HL-60 (cell line): ENCODE measurements around the gene ANKH.

ENCODE experiments used
- DNase-seq, 2 experiments: peaks; one replicate each; pipeline ENCODE4 v3.0.0-alpha.2; 2010 to 2020; ENCODE audit warnings: low read depth in 1 of 2, low spot score in 1 of 2
- H3K27ac ChIP-seq: fragments of 250-450 bp; sonication (Bioruptor Pico); replicated peaks from 2 replicates; pipeline ENCODE4 v1.5.1; 2020; ENCODE audit warnings: mild to moderate bottlenecking, moderate library complexity
- H3K27me3 ChIP-seq: fragments of 250-450 bp; sonication (Bioruptor Pico); 2 replicates; pipeline ENCODE4 v1.5.1; 2021; ENCODE audit warnings: mild to moderate bottlenecking, moderate library complexity; ENCODE audit not compliant: insufficient read depth, poor library complexity, severe bottlenecking
- H3K4me3 ChIP-seq: replicated peaks from 2 replicates; pipeline ENCODE4 v1.5.1; 2011; ENCODE audit warnings: mild to moderate bottlenecking, control low read depth, low read length; ENCODE audit not compliant: insufficient read depth
- GABPA ChIP-seq: IDR thresholded peaks from 2 replicates; pipeline ENCODE4 v1.6.1; 2012; ENCODE audit warnings: low read depth
- POLR2AphosphoS5 ChIP-seq: IDR thresholded peaks from 2 replicates; pipeline ENCODE4 v1.6.1; 2012; ENCODE audit warnings: low read depth
- SPI1 ChIP-seq: IDR thresholded peaks from 2 replicates; pipeline ENCODE4 v1.6.1; 2012; ENCODE audit warnings: low read depth, mild to moderate bottlenecking, borderline replicate concordance
- TF ChIP-seq, protein P1 (sequence below): IDR thresholded peaks from one replicate; pipeline ENCODE4 v1.5.1; 2011; ENCODE audit warnings: low read length, control low read depth, inconsistent platforms; ENCODE audit not compliant: insufficient read depth
- TF ChIP-seq, protein P2 (sequence below): IDR thresholded peaks from 2 replicates; pipeline ENCODE4 v1.6.1; 2012; ENCODE audit warnings: low read depth; ENCODE audit not compliant: insufficient replicate concordance

ANKH gene

DNA sequence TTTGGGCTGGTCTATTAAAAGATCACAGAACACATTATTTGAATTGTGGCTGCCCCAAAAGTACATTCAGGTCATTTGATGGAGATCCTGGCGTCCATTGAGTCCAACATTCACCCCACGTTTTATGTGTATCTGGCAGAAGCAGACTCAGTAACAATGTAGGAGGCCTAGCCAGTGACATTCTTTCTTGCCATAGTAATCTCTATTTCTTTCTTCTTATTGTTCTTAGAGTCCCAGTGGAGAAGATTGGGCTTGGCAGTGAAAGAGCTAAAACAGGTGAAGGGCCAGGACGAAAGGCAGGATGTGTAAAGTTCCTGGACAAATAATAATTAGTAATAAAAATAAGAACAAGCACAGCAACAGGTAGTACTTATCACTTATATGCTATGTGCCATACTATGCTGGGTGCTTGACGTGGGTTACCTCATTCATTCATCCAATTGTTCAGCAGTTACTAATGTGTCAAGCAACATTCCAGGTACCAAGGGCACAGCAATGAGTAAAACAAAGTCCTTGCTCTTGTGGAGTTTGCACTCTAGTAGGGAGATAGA is 12.6 kb upstream of the ANKH start:
- H3K27me3 ChIP-seq = no peaks in the 10 kb centered on the region
- no peak overlapping the region for H3K4me3 ChIP-seq
- DNase-seq = no peak
- no peak overlapping the region for H3K27ac ChIP-seq
- no peak for TF ChIP-seq POLR2AphosphoS5
- TF ChIP-seq, protein P1, sequence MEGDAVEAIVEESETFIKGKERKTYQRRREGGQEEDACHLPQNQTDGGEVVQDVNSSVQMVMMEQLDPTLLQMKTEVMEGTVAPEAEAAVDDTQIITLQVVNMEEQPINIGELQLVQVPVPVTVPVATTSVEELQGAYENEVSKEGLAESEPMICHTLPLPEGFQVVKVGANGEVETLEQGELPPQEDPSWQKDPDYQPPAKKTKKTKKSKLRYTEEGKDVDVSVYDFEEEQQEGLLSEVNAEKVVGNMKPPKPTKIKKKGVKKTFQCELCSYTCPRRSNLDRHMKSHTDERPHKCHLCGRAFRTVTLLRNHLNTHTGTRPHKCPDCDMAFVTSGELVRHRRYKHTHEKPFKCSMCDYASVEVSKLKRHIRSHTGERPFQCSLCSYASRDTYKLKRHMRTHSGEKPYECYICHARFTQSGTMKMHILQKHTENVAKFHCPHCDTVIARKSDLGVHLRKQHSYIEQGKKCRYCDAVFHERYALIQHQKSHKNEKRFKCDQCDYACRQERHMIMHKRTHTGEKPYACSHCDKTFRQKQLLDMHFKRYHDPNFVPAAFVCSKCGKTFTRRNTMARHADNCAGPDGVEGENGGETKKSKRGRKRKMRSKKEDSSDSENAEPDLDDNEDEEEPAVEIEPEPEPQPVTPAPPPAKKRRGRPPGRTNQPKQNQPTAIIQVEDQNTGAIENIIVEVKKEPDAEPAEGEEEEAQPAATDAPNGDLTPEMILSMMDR = no peak
- no peak for TF ChIP-seq SPI1
- TF ChIP-seq GABPA = no peak
- TF ChIP-seq, protein P2, sequence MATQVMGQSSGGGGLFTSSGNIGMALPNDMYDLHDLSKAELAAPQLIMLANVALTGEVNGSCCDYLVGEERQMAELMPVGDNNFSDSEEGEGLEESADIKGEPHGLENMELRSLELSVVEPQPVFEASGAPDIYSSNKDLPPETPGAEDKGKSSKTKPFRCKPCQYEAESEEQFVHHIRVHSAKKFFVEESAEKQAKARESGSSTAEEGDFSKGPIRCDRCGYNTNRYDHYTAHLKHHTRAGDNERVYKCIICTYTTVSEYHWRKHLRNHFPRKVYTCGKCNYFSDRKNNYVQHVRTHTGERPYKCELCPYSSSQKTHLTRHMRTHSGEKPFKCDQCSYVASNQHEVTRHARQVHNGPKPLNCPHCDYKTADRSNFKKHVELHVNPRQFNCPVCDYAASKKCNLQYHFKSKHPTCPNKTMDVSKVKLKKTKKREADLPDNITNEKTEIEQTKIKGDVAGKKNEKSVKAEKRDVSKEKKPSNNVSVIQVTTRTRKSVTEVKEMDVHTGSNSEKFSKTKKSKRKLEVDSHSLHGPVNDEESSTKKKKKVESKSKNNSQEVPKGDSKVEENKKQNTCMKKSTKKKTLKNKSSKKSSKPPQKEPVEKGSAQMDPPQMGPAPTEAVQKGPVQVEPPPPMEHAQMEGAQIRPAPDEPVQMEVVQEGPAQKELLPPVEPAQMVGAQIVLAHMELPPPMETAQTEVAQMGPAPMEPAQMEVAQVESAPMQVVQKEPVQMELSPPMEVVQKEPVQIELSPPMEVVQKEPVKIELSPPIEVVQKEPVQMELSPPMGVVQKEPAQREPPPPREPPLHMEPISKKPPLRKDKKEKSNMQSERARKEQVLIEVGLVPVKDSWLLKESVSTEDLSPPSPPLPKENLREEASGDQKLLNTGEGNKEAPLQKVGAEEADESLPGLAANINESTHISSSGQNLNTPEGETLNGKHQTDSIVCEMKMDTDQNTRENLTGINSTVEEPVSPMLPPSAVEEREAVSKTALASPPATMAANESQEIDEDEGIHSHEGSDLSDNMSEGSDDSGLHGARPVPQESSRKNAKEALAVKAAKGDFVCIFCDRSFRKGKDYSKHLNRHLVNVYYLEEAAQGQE = no peak

DNA sequence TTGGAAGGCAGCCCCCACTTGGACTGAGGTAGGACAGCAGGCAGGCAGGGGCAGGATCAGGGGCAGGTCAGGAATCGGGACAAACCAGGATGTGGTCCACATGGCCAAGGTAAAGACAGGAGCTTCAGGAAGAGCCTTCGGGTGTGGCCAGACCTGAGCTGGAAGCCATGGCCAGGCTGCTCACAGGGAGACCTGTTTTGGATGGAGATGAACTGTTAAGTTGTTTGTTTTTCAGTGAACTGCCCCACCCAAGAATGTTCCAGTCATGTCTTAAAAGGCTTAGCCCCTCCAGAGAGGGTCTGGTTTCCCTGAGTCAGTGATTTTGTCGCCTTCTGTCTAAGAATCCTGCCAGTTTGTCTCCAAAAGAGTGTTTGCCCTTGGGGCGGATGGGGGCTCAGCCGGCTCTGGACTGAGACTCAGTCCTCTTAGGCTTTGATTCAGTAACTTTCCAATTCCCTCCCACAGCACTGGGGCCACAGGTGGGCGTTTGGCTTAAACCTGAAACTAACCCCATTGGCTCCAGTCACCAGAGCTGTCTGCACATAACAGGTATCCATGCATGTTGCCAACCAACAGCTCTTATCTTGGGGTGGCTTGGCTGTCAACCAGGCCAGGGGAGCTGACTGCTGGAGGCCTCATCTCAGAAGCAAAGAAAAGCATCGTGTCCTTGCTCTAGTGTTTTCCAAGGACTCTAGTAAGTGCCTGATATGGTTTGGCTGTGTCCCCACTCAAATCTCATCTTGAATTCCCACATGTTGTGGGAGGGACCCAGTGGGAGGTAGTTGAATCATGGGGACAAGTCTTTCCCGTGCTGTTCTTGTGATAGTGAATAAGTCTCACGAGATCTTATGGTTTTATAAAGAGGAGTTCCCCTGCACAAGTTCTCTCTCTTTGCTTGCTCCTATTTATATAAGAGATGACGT is 11.3 kb upstream of the ANKH start:
- no peak overlapping the region for H3K4me3 ChIP-seq
- no peak overlapping the region for H3K27ac ChIP-seq
- TF ChIP-seq, protein P2 = no peak
- TF ChIP-seq SPI1 = no peak
- TF ChIP-seq, protein P1 = no peak
- TF ChIP-seq GABPA = no peak
- TF ChIP-seq POLR2AphosphoS5 = no peak
- DNase-seq = no peak
- H3K27me3 ChIP-seq = no peaks in the 10 kb centered on the region

DNA sequence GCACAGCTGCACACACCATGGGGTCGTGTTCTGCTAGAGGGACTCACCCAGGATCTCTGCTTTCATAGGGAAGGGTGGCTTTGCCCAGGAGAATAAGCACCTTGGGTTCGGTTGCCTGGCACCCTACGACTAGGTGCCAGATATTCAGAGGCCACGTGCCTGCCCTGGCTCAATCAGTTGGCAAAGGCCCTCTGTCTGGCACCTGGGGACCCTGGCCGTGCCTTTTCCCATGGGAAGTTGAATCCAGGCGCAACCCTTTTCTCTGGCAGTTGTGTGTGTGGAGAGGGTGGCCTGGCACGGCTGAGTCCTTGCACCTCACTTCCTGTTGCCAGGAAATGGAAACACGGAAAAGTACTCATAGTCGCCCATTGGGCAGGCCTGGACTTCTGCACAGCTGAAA is 10.2 kb upstream of the ANKH start:
- Histone ChIP-seq H3K4me3 (no peak overlapping the region), H3K27me3 (peaks cover 3% of the 10 kb centered on the region), H3K27ac (no peak overlapping the region)
- DNase-seq = no peak
- TF ChIP-seq, protein P2 = no peak
- TF ChIP-seq SPI1 (no peak), GABPA (no peak), POLR2AphosphoS5 (no peak)
- TF ChIP-seq, protein P1 = no peak
